Activated CD4-positive, CD25-positive, alpha-beta regulatory T cell treated with anti-CD3 and anti-CD28 coated beads, Interleukin-2, amount 50 U/mL, for 72 hours (primary cell): Measurements from ENCODE around the gene TECTA.
"Not testable (repeated sequence)": the region's sequence is repeated elsewhere in the genome, so short reads cannot be mapped to it uniquely, and the experiment has no call there.

ENCODE experiments used
- DNase-seq: peaks from one replicate; pipeline ENCODE4 v3.0.0; 2021

The TECTA gene

GRCh38 chr11:121129362-121130340 lies 28.6 kb downstream of the TECTA start:
- no peak for DNase-seq

- no peak for DNase-seq
Observed at GRCh38 chr11:121131656-121132055, 30.6 kb downstream of the TECTA start.

GRCh38 chr11:121132211-121132976 lies 31.4 kb downstream of the TECTA start:
- DNase-seq, result no peak

- no peak for DNase-seq
Observed at GRCh38 chr11:121134741-121135312, 33.8 kb downstream of the TECTA start.

- no peak for DNase-seq
Observed at GRCh38 chr11:121137005-121137404, 36.0 kb downstream of the TECTA start.

- DNase-seq, result no peak
Observed at GRCh38 chr11:121138259-121138658, 37.2 kb downstream of the TECTA start.

- DNase-seq, result no peak
Observed at GRCh38 chr11:121140369-121140768, 39.3 kb downstream of the TECTA start.

GRCh38 chr11:121141066-121141465 lies 40.0 kb downstream of the TECTA start:
- no peak for DNase-seq

GRCh38 chr11:121143921-121144320 lies 42.9 kb downstream of the TECTA start:
- DNase-seq, result no peak

GRCh38 chr11:121144723-121145122 lies 43.7 kb downstream of the TECTA start:
- DNase-seq, result no peak

- DNase-seq, result no peak
Observed at GRCh38 chr11:121145826-121146225, 44.8 kb downstream of the TECTA start.

- DNase-seq, result no peak
Observed at GRCh38 chr11:121149116-121149515, 48.1 kb downstream of the TECTA start.

- DNase-seq, result no peak
Observed at GRCh38 chr11:121151207-121151688, 50.2 kb downstream of the TECTA start.

- DNase-seq, result no peak
Observed at GRCh38 chr11:121152764-121153163, 51.7 kb downstream of the TECTA start.

- DNase-seq, result no peak
Observed at GRCh38 chr11:121153472-121153871, 52.4 kb downstream of the TECTA start.

GRCh38 chr11:121154486-121155314 lies 53.7 kb downstream of the TECTA start:
- DNase-seq, result no peak

GRCh38 chr11:121157756-121158155 lies 56.7 kb downstream of the TECTA start:
- no peak for DNase-seq

- no peak for DNase-seq
Observed at GRCh38 chr11:121159741-121160140, 58.7 kb downstream of the TECTA start.

- DNase-seq, result no peak
Observed at GRCh38 chr11:121161349-121161917, 60.4 kb downstream of the TECTA start.

GRCh38 chr11:121163658-121164308 lies 62.7 kb downstream of the TECTA start:
- DNase-seq, result no peak

- not testable (repeated sequence) for DNase-seq
Observed at GRCh38 chr11:121177629-121178028, 76.6 kb downstream of the TECTA start.
